ENCODE results near the gene GTF2IRD1.

Gene GTF2IRD1

DNA sequence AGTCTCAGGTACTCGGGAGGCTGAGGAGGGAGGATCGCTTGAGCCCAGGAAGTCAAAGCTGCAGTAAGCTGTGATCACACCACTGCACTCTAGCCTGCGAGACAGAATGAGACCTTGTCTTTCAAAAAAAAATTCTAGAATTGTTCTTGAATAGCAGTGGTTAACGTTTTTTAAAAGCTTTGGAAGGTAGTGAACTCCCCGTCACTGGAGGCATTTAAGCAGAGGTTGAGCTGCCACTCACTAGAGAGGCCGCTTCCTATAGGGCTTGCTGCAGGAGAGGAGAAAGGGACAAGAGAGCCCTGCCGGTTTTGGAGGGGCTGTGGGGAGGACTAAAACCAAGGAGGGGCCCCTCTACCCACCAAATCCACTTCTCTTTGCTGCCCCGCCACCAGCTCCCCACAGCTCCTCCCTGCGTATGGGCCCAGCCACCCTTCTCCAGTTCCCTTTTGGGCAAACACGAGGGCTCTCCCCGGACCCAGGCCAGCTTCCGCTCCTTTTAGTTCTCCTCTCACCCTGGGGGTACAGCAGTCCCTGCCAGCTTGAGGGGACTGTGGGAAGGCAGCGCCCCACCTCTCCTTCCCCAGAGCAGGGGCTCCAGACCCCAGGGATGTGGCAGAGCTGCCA is 116.9 kb downstream of the GTF2IRD1 start:
- no peak for DNase-seq

DNA sequence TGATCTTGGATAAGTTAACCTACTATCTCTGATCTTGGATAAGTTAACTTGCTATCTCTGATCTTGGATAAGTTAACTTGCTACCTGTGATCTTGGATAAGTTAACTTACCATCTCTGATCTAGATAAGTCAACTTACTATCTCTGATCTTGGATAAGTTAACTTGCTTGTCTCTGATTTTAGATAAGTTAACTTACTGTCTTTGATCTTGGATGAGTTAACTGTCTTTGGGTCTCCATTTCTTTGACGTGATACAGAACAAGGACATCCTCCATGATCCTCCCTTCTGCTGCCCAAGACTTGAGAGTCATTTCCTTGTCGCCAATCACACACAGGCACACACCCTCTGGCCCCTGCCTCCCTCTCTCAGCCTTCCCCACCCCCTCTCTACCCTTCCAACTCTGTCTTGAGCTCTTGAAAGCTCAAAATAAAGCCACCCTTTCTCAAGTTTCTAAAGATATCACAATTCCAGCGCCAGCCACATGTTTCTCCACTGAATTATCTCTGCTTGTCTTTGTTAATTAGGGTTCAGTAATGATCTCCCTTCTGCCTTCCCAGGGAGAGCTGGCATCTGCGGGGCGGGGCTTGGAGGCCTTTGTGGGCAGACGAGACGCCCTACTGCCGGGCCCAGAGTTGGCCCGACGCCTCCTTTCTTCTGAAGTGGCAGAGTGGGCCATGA is 118.7 kb downstream of the GTF2IRD1 start:
- no peak for DNase-seq

DNA sequence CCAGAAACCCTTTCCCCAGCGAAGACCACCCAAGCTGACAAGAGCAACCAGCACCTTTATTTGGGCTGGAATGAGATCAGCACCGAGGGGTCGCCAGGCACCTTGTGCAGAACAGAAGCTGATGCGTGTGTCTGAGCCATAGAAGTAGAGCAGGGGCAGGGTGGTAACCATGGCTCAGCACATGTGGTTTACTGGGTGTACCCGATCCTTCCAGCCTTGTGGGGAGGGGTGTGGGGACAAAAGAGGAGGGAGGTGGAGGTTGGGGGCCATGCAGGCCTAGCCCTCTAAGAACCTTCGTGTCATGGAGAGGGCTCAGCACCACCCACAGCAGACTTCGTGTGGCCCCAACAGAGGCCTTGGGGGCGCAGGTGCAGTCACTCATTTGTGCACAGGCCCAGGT is 119.8 kb downstream of the GTF2IRD1 start:
- no peak for DNase-seq

DNA sequence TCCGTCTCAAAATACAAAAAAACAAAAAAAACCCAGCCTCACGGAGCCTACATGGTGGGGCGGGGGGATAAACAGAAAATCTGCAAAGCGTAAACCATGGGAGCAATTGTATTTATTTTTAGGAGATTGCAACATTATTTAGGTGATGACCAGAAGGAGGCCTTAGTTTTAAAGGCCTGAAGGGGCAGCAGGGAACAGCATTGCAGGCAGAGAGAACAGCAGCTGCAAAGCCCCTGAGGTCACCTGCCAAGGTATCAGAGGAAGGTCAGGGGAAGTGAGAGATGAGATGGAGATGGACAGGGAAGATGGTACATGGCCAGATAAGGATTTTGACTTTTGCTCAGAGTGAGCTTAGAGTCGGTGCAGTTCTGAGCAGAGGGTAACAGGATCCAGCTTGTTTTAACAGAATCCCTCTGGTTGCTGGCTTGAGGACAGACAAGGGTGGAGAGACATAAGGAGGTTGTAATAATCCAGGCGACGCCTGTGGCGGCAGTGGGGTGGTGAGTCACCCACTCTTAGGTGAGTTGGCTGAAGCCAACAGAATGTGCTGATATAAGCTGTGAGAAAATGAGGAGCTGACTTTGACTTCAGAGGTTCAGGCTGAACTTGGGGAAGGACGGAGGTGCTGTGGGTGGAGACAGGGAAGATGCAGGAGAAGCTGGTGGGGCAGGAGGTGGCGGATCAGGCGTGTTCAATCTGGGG is 121.5 kb downstream of the GTF2IRD1 start:
- DNase-seq = no peak

DNA sequence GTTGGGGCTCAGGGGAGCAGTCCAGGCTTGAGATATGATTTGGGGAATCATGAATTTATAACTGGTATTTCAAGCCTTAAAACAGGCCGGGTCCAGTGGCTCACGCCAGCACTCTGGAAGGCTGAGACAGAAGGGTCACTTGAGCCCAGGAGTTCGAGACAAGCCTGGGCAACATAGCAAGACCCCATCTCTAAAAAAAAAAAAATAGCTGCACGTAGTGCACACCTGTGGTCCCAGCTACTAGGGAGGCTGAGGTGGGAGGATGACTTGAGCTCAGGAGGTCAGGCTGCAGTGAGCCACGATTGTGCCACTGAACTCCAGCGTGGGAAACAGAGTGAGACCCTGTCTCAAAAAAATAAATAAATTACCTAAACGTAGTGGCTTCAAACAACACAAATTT is 122.1 kb downstream of the GTF2IRD1 start:
- no peak for DNase-seq

DNA sequence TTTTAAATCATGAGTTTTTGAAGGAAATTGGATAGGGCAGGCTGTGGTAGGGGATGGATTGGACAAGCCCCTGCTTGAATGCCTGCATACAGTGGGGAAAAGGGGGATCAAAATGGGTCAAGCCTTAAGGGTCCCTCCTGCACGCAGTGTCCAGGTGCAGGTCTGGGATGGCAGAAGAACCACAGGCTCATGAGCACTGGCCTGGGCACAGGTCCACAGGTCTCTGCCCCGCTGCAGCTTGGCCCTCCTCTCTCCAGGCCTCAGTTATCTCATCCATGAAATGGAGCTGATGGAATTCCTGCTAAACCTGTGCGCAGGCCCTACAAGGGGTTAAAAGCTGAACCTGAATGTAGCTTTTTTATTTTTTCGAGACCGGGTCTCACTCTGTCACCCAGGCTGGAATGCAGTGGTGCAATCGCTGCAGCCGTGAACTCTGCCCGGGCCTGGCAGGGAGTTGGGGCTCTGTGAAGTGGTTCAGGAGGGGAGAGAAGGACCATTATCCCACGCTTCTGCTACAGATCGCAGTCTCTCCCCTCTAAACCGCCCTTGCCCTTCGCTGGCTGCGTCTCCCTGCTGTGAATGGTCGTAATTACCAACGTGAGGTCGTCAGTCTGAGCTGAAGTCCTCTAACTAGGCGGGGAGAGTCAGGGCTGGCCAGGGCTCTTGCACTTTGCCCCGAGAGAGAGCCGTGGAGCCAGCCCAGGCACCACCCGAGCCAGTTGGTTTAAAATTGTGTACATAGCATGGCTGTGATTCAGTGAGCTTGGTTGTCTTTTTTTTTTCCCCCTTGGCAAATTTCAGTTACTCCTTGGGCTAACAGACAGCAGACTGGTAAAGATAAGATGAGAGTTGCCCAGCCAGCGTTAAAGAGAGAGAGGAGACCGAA is 126.3 kb downstream of the GTF2IRD1 start:
- no peak for DNase-seq

DNA sequence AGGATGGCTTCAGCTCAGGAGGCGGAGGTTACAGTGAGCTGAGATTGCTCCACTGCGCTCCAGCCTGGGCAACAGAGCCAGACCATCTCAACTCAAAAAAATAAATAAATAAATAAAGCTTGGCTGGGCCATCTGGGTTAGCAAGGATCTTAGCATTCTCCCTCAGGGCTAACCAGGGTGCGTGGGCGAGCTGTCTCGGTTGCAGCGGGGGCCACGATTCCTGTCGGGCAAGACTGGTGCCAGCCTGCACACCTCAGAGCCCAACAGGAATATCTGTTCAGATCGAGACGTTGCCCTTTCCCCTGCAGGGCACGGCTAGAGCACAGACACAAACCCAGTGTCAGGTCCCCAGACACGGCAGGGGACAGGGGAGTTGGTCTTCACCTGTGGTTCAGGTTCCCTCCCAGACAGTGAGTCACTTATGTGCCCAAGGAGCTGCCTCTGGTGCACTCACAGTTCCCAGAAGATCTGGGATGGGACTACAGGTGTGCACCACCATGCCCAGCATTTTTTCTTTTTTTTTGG is 128.3 kb downstream of the GTF2IRD1 start:
- no peak for DNase-seq

DNA sequence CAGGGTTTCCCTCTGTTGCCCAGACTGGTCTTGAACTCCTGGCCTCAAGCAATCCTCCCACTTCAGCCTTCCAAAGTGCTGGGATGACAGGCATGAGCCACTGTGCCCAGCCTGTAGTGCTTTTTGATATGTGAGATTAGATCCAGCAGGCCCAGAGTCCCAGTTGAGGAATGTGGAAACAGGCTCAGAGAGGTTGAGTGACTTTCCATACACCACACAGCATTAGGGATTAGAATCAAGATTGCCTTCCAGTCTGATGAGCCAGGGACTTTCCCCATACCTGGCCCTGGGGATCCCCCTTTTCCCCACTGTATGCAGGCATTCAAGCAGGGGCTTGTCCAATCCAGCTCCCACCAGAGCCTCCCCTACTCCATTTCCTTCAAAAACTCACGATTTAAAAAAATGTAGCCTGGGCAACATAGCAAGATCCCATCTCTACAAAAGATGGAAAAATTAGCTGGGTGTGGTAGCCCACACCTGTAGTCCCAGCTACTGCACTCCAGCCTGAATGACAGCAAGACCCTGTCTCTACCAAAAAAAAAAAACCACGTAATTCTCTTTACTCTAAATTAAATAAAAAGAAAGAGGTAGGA is 128.8 kb downstream of the GTF2IRD1 start:
- no peak for DNase-seq

DNA sequence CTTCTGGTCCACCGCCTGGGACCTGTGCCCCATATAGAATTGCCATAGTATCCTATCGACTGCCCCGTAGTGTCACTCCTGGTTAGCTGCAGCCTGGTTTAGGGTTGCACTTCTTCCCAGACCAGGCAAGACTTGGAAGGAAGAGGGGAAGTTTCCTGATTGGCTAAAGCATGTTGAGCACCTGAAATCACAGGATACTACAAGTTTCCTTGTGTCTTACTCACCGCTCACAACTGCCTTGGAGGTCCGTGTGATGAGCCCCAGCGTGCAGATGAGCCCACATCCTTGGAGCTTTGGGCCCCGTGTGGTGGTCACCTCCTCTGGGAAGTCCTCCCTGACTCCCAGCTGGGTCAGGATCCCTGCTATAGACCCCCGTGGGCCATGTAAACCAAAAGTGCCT is 129.9 kb downstream of the GTF2IRD1 start:
- no peak for DNase-seq

DNA sequence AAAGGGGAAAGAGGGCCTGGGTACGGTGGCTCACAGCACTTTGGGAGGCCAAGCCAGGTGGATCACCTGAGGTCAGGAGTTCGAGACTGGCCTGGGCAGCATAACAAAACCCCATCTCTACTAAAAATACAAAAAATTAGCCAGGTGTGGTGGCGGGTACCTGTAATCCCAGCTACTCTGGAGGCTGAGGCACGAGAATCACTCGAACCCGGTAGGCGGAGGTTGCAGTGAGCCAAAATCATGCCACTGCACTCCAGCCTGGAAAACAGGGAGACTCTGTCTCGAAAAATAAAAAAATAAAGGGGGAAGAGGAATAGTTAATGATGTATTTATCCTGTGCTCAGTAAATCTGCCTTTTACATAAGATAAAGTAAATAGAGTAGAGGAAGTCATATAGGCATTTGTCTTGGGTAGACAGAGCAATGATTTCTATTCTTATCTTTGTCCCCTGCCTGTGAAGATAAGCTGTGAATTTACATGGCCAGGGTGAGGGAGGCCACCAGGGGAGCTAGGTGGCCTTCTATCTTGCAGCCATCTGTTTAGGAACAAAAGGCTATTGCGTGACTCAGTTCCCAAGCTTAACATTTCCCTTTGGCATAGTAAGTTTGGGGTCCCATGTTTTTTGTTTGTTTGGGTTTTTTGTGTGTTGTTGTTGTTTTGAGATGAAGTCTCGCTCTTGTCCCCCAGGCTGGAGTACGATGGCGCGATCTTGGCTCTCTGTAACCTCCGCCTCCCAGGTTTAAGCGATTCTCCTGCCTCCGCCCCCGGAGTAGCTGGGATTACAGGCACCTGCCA is 130.7 kb downstream of the GTF2IRD1 start:
- DNase-seq = no peak

DNA sequence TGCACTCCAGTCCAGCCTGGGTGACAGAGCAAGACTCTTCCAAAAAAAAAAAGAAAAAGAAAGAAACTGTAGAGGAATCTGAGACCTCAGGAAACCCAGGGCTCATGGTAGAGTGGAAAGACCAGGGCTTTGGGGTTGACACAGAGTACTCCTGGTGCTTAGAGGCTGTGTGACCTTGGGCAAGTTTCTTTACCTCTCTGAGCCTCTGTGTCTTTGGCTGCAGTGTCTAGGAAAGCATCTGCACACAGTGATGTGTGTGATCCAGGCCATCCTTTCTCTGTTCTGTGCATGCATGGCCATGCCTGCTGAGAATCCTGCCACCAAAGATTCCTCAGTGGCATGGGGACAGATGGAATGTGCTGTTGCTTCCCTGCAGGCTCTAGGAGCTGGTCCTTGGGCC is 132.1 kb downstream of the GTF2IRD1 start:
- no peak for DNase-seq

DNA sequence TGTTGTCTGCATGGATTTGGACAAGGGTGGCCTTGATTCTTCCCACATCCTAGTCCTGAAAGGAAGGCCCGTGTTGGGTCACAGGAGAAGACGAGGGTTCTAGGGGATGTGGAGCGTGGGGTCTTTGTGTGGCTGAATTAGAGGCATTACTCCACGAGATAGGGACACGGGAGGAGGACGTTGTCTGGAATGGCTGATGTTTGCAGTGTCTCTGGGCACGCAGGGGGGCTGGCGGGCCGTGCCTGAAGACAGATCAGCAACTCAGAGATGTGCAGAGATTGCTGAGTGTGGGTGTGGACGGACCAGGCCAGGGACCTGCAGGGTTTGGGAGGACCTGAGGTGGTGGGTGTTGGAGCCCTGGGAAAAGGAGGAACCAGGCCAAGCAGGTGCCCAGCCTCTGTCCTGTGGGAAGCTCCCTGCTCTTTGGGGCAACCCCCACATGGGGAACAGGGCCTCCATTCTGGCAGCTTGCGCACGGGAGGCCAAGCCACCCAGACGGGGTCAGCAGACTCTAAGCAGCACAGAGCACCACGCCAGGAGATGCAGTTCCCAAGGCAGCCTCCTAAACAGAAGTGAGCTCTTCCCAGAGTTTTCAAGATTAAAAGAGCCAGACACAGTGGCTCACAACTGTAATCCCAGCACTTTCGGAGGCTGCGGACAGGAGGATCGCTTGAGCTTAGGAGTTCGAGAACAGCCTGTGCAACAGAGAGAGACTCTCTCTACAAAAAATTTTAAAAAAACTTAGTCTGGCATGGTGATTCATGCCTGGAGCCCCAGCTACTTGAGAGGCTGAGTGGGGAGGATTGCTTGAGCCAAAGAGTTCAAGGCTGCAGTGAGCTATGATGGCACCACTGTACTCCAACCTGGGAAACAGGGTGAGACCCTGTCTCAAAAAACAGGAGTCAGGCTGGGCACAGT is 132.8 kb downstream of the GTF2IRD1 start:
- no peak for DNase-seq

DNA sequence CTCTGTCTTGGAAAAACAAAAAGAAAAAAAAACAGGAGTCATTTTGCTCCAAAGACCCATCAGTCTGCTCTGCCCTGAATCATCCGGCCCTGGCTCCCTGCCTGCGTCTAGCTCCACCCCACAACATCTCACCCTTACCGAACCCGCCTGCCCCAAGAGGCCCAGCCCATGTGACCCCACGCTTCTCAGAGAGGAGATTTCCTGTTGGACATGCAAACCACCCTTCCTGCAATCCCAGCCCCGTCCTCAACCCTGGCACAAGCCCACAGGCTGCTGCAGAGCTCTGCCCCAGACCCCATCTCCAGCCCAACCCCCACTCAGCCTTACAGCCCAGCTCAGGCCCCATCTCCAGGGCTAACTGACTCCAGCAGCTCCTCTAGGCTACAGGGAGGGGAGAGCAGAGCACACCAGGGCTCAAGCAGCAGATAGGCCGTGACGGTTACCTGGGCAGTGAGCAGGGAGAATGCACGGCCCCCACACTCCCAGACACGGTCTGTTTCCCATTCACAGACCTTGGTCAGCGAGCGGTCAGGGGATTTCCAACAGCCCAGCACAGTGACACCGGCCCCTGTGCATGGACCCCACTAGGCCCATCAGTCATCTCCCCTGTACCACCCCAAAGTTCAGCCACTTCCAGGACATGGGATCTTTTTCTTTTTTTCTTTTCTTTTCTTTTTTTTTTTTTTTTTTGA is 133.9 kb downstream of the GTF2IRD1 start:
- DNase-seq = no peak

DNA sequence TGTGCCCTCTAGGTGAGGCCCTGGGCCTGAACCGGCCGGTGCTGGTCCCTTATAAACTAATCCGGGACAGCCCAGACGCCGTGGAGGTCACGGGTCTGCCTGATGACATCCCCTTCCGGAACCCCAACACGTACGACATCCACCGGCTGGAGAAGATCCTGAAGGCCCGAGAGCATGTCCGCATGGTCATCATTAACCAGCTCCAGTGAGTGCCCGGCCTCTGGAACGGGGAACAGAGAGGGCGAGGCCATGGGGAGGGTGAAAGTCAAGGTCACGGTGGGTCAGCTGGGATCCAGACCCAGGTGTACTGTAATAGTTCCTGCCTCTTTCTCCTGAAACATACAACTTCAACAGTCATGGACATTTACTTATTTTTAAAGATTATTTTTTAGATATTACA is 137.1 kb downstream of the GTF2IRD1 start:
- DNase-seq = no peak

DNA sequence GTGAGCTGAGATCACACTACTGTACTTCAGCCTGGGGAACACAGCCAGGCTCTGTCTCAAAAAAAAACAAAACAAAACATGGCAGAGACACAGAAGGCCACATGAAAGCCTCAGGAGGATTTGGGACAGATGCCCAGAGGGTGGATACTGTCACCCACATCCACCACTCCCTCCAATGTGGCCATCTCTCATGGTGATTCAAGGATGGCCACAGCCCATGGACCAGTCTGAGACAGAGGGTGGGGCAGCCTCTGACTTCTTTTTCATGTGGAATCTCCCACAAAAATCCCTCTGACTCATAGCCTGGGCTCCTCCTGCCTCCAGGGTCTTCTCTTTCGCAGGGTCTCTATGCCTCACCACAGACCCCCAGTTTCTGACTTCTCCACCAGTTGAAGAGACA is 144.9 kb downstream of the GTF2IRD1 start:
- no peak for DNase-seq

DNA sequence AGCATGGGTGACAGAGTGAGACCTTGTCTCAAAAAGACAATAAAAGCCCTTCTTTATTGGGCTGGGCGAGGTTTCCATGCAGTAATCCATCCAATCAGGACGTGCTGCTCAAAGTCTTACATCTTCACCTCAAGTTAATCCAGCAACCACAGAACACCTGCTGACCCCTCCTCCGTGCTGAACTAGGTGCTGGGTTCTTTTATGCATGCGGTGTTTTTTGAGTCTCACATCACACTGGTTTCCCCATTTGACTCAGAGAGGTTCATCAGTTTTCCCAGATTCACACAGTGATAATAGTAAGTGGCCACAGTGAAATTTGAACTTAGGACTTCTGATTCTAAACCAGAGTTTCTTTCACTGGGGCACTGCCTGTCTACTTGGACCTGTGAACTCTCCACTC is 145.5 kb downstream of the GTF2IRD1 start:
- DNase-seq = no peak

DNA sequence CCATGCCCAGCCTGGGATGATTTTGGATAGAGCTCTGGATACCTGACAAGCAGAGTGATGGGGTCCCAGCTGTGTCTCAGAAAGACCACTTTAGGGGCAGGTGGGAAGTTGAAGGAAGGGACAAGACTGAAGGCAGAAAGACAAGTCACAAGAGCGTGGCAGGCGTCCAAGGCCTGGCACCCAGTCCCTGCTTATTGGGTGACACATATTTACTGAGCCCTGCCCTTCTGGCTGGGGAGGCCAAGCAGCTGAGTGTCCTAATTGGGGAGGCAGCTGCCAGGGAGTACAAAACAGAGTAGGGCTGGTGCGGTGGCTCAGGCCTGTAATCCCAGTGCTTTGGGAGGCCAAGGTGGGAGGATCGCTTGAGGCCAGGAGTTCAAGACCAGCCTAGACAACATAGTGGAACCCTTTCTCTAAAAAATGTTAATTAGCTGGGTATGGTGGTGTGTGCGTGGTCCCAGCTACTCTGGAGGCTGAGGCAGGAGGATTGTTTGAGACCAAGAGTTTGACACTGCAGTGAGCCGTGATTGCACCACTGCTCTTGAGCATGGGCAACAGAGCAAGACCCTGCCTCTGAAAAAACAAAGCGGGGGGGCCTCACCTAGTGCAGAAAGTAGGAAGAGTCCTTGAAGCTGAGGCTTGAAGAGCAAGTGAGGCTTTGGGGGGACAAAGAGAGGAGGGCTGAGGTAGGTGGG is 150.8 kb downstream of the GTF2IRD1 start:
- DNase-seq = no peak

DNA sequence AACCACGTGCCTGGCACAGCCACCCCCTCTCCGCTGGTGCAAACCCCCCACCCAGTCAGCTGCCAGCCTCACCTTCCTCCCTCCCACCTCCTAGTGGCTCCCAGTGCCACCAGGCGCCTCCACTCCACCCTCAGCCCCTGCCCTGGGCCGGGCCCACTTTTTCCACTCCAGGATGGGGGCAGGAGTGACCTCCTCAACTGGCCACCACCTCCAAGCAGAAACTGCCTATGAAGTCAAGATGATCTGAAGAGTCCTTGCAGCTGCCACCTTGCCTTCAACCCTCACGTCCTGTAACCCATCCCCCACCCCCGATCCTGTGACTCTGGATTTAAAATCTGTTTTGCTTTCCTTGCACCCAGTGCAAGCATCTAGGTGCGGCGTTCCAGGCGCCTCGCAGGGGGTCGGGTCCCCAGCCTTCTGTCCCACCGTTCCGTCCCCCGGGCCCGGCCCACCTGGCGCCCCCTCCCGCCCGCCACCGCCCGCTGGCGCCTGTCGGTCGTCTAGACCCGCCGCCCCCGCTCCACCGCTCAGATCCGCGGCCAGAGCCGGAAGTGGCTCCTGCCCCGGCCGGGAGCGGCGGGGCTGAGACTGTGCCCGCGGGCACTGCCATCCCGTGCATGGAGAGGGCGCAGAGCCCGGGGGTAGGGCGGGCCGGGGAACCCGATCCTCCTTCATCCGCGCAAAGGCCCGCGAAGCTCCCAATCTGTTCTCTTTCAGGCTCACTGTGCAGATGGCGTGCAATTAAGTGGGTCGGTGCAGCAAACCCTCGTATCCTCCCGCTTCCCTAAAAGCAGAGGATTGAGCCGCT is 152.6 kb downstream of the GTF2IRD1 start:
- no peak for DNase-seq

All from NCI-H446 treated with DMSO at 0.1 percent for 48 hours (cell line).